Gastroesophageal sphincter (tissue), 4 donors: ENCODE results near the gene RNF213. TPM values are rescaled to one million over a fixed set of nuclear protein-coding genes. Genes with fewer than 3 reads are reported as not detected.

Experiments used
- ATAC-seq: fragments of 150-250 bp; one replicate; pipeline ENCODE4 v1.9.1; 2016; ENCODE audit warnings: mild to moderate bottlenecking, moderate library complexity
- H3K27ac ChIP-seq, 4 donors: fragments of 200-600 bp; sonication (generic) in 3 of 4; 1 replicate in 3 of 4; 2 replicates in 1 of 4; pipeline ENCODE4 v1.5.1; 2016 to 2019
- H3K27me3 ChIP-seq: fragments of 200-600 bp; sonication (generic); one replicate; pipeline ENCODE4 v1.5.1; 2019
- H3K36me3 ChIP-seq, 2 donors: fragments of 200-600 bp; sonication (generic); one replicate each; pipeline ENCODE4 v1.5.1; 2019; ENCODE audit warnings: control low read depth in 1 of 2
- H3K4me1 ChIP-seq, 3 donors: fragments of 200-600 bp; sonication (generic); 1 replicate in 2 of 3; 2 replicates in 1 of 3; pipeline ENCODE4 v1.5.1; 2016 to 2019; ENCODE audit warnings: control low read depth in 2 of 3
- H3K4me3 ChIP-seq, 2 donors: fragments of 200-600 bp; sonication (generic); one replicate each; pipeline ENCODE4 v1.5.1; 2019; ENCODE audit warnings: mild to moderate bottlenecking in 1 of 2, moderate library complexity in 1 of 2
- H3K9me3 ChIP-seq, 3 donors: fragments of 200-600 bp; sonication (generic); one replicate each; pipeline ENCODE4 v1.5.1; 2017 to 2019; ENCODE audit warnings: control low read depth in 2 of 3
- EP300 ChIP-seq: sonication (generic); formaldehyde crosslinking; IDR thresholded peaks from one replicate; pipeline ENCODE4 v1.6.1; 2017; ENCODE audit warnings: antibody characterized with exemption, mild to moderate bottlenecking
- POLR2A ChIP-seq, 2 donors: fragments of 450-650 bp; IDR thresholded peaks; one replicate each; pipeline ENCODE4 v1.6.1; 2017; ENCODE audit warnings: antibody characterized with exemption in 2 of 2, mild to moderate bottlenecking in 2 of 2, moderate library complexity in 1 of 2
- POLR2AphosphoS5 ChIP-seq: sonication (generic); formaldehyde crosslinking; IDR thresholded peaks from one replicate; pipeline ENCODE4 v1.6.1; 2017; ENCODE audit warnings: antibody characterized with exemption
- WGBS, 2 donors: methylation state at CpG; one replicate each; pipeline ENCODE4 v1.1.5; 2018; ENCODE audit warnings: low coverage in 1 of 2; 5-methylcytosine and 5-hydroxymethylcytosine counted together
- total RNA-seq, 4 donors: library from RNA; depleted of rRNA; stranded (reverse); fragments of >200 nt; gene quantifications; one replicate each; pipeline ENCODE4 v1.1.0, GENCODE V29; 2016
- TF ChIP-seq, protein P1 (sequence below), 4 experiments: fragments of 200-600 bp in 2 of 4; fragments of 450-650 bp in 2 of 4; sonication (generic) in 1 of 4; IDR thresholded peaks; one replicate each; pipeline ENCODE4 v1.5.1; 2017 to 2019; ENCODE audit warnings: antibody characterized with exemption in 4 of 4, mild to moderate bottlenecking in 2 of 4, moderate library complexity in 2 of 4

Gene RNF213
- total RNA-seq, 4 donors from 2014 or later = 59.2 to 87.6 (median 67.8) TPM

DNA sequence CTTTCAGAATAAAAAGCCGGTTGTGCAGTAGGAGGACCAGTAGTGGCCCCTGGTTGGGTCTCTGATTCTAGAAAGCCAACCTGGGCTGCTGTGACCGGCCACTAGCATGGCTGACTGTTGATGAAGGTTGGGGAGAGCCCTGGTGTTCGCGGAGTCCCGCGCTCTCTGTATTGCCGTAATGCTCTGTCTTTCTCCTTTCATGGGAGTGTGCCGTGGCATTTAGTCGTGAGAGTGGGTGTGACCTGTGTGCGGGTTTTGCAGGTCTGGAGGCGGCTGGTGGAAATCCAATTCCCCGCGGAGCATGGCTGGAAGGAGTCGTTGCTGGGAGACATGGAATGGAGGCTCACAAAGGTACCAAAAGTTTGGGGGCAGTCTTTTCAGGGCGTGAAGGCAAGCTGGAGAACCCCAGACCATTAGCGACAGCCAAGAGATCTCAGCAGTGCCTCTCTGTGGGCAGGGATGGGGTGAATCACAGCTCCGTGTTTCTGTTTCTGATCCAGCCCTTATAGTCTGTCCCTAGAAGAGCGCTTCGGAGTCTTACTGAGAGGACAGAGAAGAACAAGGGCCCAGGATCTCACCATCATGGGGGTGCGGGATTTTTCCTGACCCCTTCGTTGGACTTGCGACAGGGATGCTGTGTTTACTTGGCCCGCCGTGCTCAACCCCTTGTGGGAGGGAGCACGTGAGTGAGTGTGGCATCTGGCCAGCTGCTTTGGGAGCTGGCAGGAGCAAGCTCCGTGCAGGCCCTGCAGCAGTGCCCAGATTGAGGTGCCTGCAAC, 56.5 kb downstream of the RNF213 start:
- Histone ChIP-seq H3K27me3 (no peaks in the 10 kb centered on the region), H3K9me3 (no peaks in the 10 kb centered on the region), H3K4me1 (peaks cover 0 to 15% (median 0%) of the 10 kb centered on the region in 3 donors), H3K4me3 (no peak overlapping the region), H3K27ac (no peak overlapping the region), H3K36me3 (peaks cover 0 to 77% of the 10 kb centered on the region in 2 donors)
- 90 to 91% methylated on average over 7 to 10 of the region's 26 CpGs for WGBS, 2 donors
- ATAC-seq = no peak
- TF ChIP-seq EP300 = no peak
- TF ChIP-seq POLR2AphosphoS5 = peak; percentile 7

GRCh38 chr17:80317706-80317980, 57.0 kb downstream of the RNF213 start:
- no peak for ATAC-seq
- no peak overlapping the region for H3K27ac ChIP-seq
- WGBS, 2 donors = 80 to 100% methylated on average over 1 to 2 of the region's 5 CpGs
- no peaks in the 10 kb centered on the region for H3K9me3 ChIP-seq
- no peaks in the 10 kb centered on the region for H3K27me3 ChIP-seq
- TF ChIP-seq EP300 = no peak
- no peak for TF ChIP-seq POLR2A (IDR thresholded peaks at IDR 0.05)
- TF ChIP-seq, protein P1, sequence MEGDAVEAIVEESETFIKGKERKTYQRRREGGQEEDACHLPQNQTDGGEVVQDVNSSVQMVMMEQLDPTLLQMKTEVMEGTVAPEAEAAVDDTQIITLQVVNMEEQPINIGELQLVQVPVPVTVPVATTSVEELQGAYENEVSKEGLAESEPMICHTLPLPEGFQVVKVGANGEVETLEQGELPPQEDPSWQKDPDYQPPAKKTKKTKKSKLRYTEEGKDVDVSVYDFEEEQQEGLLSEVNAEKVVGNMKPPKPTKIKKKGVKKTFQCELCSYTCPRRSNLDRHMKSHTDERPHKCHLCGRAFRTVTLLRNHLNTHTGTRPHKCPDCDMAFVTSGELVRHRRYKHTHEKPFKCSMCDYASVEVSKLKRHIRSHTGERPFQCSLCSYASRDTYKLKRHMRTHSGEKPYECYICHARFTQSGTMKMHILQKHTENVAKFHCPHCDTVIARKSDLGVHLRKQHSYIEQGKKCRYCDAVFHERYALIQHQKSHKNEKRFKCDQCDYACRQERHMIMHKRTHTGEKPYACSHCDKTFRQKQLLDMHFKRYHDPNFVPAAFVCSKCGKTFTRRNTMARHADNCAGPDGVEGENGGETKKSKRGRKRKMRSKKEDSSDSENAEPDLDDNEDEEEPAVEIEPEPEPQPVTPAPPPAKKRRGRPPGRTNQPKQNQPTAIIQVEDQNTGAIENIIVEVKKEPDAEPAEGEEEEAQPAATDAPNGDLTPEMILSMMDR (IDR thresholded peaks at IDR 0.05) = no peak
- TF ChIP-seq POLR2AphosphoS5 = no peak
- H3K4me3 ChIP-seq = no peak overlapping the region
- H3K4me1 ChIP-seq = peaks cover 0 to 15% (median 0%) of the 10 kb centered on the region in 3 donors
- H3K36me3 ChIP-seq = peaks cover 0 to 77% of the 10 kb centered on the region in 2 donors

DNA sequence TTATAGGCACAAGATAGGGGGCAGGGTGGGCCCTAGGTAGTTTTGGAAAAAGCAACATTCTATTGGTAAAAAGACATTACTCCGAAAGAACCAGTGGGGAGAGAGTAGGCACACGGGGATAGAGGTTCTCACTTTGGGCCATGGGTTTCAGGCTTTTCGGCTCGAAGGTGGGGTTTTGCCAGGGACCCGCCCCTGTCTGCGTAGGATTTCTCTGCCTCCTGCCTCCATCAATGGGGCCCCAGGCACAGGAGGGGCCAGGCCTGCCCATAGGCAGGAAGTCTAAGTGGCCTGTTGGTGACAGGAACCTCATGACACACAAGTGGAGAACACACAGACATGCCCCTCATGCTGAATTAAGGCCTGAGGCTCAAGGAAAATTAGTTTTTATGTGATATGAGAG, 57.5 kb downstream of the RNF213 start:
- H3K4me1 ChIP-seq = peaks cover 0 to 15% (median 0%) of the 10 kb centered on the region in 3 donors
- H3K4me3 ChIP-seq = no peak overlapping the region
- H3K36me3 ChIP-seq = peaks cover 0 to 77% of the 10 kb centered on the region in 2 donors
- H3K9me3 ChIP-seq = no peaks in the 10 kb centered on the region
- TF ChIP-seq, protein P1 (IDR thresholded peaks at IDR 0.05) = no peak
- TF ChIP-seq POLR2A (IDR thresholded peaks at IDR 0.05) (no peak), EP300 (no peak), POLR2AphosphoS5 (no peak)
- H3K27me3 ChIP-seq = no peaks in the 10 kb centered on the region
- no peak for ATAC-seq
- H3K27ac ChIP-seq = no peak overlapping the region
- WGBS, 2 donors = 60% methylated on average over 1 of the region's 6 CpGs; no CpG with 5 or more reads in 1 of the 2 donors

- 50 to 71% methylated on average over 1 to 6 of the region's 22 CpGs for WGBS, 2 donors
- H3K4me1 ChIP-seq = peaks cover 0 to 15% (median 0%) of the 10 kb centered on the region in 3 donors
- no peak overlapping the region for H3K4me3 ChIP-seq
- no peak overlapping the region for H3K27ac ChIP-seq
- peaks cover 0 to 84% of the 10 kb centered on the region in 2 donors for H3K36me3 ChIP-seq
- H3K9me3 ChIP-seq = no peaks in the 10 kb centered on the region
- TF ChIP-seq EP300 = no peak
- no peak for ATAC-seq
- H3K27me3 ChIP-seq = no peaks in the 10 kb centered on the region
Measured at GRCh38 chr17:80319262-80319998, 58.8 kb downstream of the RNF213 start.

- Histone ChIP-seq H3K4me3 (no peak overlapping the region), H3K9me3 (no peaks in the 10 kb centered on the region), H3K4me1 (peaks cover 0 to 15% (median 0%) of the 10 kb centered on the region in 3 donors), H3K36me3 (peaks cover 0 to 89% of the 10 kb centered on the region in 2 donors), H3K27ac (no peak overlapping the region), H3K27me3 (no peaks in the 10 kb centered on the region)
- ATAC-seq = no peak
- WGBS, 2 donors = 82% methylated on average over 4 of the region's 4 CpGs
- TF ChIP-seq, protein P1 (IDR thresholded peaks at IDR 0.05) = no peak
- TF ChIP-seq POLR2AphosphoS5 = no peak
- no peak for TF ChIP-seq EP300
- TF ChIP-seq POLR2A (IDR thresholded peaks at IDR 0.05) = no peak
Measured at GRCh38 chr17:80319999-80320344, 59.3 kb downstream of the RNF213 start.

DNA sequence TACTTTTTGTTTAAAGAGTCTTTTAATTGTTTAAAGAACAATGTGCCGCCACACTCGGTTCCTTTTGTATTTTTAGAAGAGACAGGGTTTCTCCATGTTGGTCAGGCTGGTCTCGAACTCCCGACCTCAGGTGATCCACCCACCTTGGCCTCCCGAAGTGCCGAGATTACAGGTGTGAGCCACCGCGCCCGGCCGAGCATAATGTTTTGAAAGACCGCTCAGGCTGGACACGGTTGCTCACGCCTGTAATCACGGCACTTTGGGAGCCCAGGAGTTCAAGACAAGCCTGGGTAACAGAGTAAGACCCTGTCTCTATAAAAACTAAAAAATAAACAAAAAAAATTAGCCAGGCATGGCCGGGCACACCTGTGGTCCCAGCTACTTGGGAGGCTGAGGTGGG, 59.8 kb downstream of the RNF213 start:
- H3K27me3 ChIP-seq = no peaks in the 10 kb centered on the region
- H3K4me1 ChIP-seq = peaks cover 0 to 15% (median 0%) of the 10 kb centered on the region in 3 donors
- no peak overlapping the region for H3K4me3 ChIP-seq
- ATAC-seq = no peak
- TF ChIP-seq EP300 = no peak
- TF ChIP-seq, protein P1 (IDR thresholded peaks at IDR 0.05) = no peak
- no peak for TF ChIP-seq POLR2AphosphoS5
- no peak for TF ChIP-seq POLR2A (IDR thresholded peaks at IDR 0.05)
- H3K9me3 ChIP-seq = no peaks in the 10 kb centered on the region
- WGBS, 2 donors = 92 to 97% methylated on average over 4 to 14 of the region's 15 CpGs
- H3K36me3 ChIP-seq = peaks cover 0 to 94% of the 10 kb centered on the region in 2 donors
- H3K27ac ChIP-seq = no peak overlapping the region
